Measurements from ENCODE around the gene RHBDL3.

- TF ChIP-seq, protein P1, sequence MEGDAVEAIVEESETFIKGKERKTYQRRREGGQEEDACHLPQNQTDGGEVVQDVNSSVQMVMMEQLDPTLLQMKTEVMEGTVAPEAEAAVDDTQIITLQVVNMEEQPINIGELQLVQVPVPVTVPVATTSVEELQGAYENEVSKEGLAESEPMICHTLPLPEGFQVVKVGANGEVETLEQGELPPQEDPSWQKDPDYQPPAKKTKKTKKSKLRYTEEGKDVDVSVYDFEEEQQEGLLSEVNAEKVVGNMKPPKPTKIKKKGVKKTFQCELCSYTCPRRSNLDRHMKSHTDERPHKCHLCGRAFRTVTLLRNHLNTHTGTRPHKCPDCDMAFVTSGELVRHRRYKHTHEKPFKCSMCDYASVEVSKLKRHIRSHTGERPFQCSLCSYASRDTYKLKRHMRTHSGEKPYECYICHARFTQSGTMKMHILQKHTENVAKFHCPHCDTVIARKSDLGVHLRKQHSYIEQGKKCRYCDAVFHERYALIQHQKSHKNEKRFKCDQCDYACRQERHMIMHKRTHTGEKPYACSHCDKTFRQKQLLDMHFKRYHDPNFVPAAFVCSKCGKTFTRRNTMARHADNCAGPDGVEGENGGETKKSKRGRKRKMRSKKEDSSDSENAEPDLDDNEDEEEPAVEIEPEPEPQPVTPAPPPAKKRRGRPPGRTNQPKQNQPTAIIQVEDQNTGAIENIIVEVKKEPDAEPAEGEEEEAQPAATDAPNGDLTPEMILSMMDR (conservative IDR thresholded peaks at IDR 0.05), result no peak
- no peak for TF ChIP-seq ZFX (IDR thresholded peaks at IDR 0.05)
These were observed 8.5 kb downstream of the RHBDL3 start for GRCh38 chr17:32274101-32274500.

All from C4-2B (cell line).